ENCODE results near the gene RSF1. TPM values are rescaled to one million over a fixed set of nuclear protein-coding genes. Genes with fewer than 3 reads are reported as not detected.

Gene RSF1
- total RNA-seq, 4 donors from 2014 or later: 70.3 to 96.3 (median 73.1) TPM

- DNase-seq (ENCODE audit: extremely low spot score): no peak
- no peak overlapping the region for H3K27ac ChIP-seq (replicated peaks in 1 of 4)
- H3K4me1 ChIP-seq: no peaks in the 10 kb centered on the region
- H3K27me3 ChIP-seq: no peaks in the 10 kb centered on the region
- peaks cover 0 to 5% (median 2%) of the 10 kb centered on the region in 4 donors for H3K36me3 ChIP-seq
- TF ChIP-seq POLR2A (IDR thresholded peaks at IDR 0.05; ENCODE audit: low read depth) (no peak), POLR2AphosphoS5 (IDR thresholded peaks at IDR 0.05) (no peak), EP300 (IDR thresholded peaks at IDR 0.05) (no peak), CTCF (IDR thresholded peaks at IDR 0.05) (no peak)
- no peak overlapping the region for H3K4me3 ChIP-seq
- 67% methylated on average over 1 of the region's 1 CpG for WGBS
- no peaks in the 10 kb centered on the region for H3K9me3 ChIP-seq
- intact Hi-C loops (cut with DNase I): no loop called here
These were observed 110.2 kb downstream of the RSF1 start for GRCh38 chr11:77710358-77710757.

- H3K9me3 ChIP-seq: no peaks in the 10 kb centered on the region
- no peak for TF ChIP-seq POLR2A (IDR thresholded peaks at IDR 0.05; ENCODE audit: low read depth)
- no peak for TF ChIP-seq EP300 (IDR thresholded peaks at IDR 0.05)
- no peak for TF ChIP-seq CTCF (IDR thresholded peaks at IDR 0.05)
- TF ChIP-seq POLR2AphosphoS5 (IDR thresholded peaks at IDR 0.05): no peak
- DNase-seq (ENCODE audit: extremely low spot score): no peak
- H3K4me3 ChIP-seq: no peak overlapping the region
- H3K27ac ChIP-seq (replicated peaks in 1 of 4): no peak overlapping the region
- intact Hi-C loops (cut with DNase I): no loop called here
- H3K4me1 ChIP-seq: no peaks in the 10 kb centered on the region
- peaks cover 0 to 21% (median 9%) of the 10 kb centered on the region in 4 donors for H3K36me3 ChIP-seq
- 90% methylated on average over 7 of the region's 7 CpGs for WGBS
- H3K27me3 ChIP-seq: no peaks in the 10 kb centered on the region
These were observed 114.5 kb downstream of the RSF1 start for GRCh38 chr11:77705876-77706579.

DNA sequence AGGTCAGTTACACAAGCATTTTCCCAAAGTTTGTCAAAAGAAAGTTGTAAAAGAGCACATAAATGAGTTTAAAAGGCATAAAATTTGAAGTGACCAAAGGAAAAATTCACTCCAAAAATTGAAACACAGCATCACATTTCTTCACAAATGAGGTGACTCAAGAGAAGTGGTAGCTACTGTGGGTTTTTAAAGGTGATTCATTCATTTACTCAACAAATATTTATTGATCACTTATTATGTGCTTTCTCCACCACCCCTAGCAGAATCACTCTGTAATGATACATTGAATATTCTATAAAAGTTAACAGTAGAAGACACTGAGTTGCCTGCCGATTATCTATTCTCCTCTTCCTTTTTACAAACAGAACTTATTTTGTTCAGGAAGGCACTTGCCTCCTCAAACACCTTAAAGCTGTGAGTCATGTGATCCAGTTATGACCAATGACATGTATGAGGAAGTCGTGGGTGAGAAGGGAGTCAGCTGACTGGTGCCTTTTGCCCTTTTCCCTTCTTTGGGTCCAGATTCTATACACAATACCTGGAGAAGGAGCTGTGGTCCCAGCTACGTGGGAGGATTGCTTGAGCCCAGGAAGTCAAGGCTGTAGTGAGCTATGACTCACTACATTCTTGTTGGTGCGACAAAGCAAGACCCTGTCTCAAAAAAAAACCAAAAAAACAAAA lies 115.2 kb downstream of the RSF1 start:
- 92% methylated on average over 4 of the region's 4 CpGs for WGBS
- H3K27ac ChIP-seq (replicated peaks in 1 of 4): no peak overlapping the region
- DNase-seq (ENCODE audit: extremely low spot score): no peak
- no peaks in the 10 kb centered on the region for H3K4me1 ChIP-seq
- no peak overlapping the region for H3K4me3 ChIP-seq
- intact Hi-C loops (cut with DNase I): no loop called here
- peaks cover 0 to 21% (median 10%) of the 10 kb centered on the region in 4 donors for H3K36me3 ChIP-seq
- H3K9me3 ChIP-seq: no peaks in the 10 kb centered on the region
- no peak for TF ChIP-seq CTCF (IDR thresholded peaks at IDR 0.05)
- H3K27me3 ChIP-seq: no peaks in the 10 kb centered on the region

DNA sequence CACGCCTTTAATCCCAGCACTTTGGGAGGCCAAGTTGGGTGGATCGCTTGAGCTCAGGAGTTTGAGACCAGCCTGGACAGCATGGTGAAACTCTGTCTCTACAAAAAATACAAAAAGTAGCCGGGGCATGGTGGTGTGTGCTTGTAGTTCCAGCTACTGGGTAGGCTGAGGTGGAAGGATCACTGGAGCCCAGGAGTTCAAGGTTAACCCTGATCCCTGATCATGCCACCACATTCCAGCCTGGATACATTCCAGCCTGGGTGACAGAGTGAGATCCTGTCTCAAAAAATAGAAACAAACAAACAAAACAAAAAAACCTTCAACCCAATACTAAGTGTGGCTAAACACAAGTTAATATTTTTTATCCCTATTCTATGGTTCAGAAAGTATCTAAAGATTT lies 116.5 kb downstream of the RSF1 start:
- no peak for DNase-seq (ENCODE audit: extremely low spot score)
- no peak overlapping the region for H3K27ac ChIP-seq (replicated peaks in 1 of 4)
- intact Hi-C loops (cut with DNase I): no loop called here
- WGBS: 100% methylated on average over 3 of the region's 3 CpGs
- no peaks in the 10 kb centered on the region for H3K27me3 ChIP-seq
- TF ChIP-seq POLR2AphosphoS5 (IDR thresholded peaks at IDR 0.05): no peak
- no peak for TF ChIP-seq EP300 (IDR thresholded peaks at IDR 0.05)
- no peak for TF ChIP-seq CTCF (IDR thresholded peaks at IDR 0.05)
- no peak for TF ChIP-seq POLR2A (IDR thresholded peaks at IDR 0.05; ENCODE audit: low read depth)
- H3K4me3 ChIP-seq: no peak overlapping the region
- no peaks in the 10 kb centered on the region for H3K9me3 ChIP-seq
- no peaks in the 10 kb centered on the region for H3K4me1 ChIP-seq
- H3K36me3 ChIP-seq: peaks cover 0 to 21% (median 10%) of the 10 kb centered on the region in 4 donors

All from esophagus muscularis mucosa (tissue), 4 donors.